ENCODE data around the gene TMEM187. TPM values are rescaled to one million over a fixed set of nuclear protein-coding genes. Genes with fewer than 3 reads are reported as not detected.
A peak's percentile ranks its signal among the peaks of the same experiment; 100 is the strongest.

TMEM187 gene
- total and polyA plus RNA-seq, 12 donors = 4.0 to 29.2 (median 12.9) TPM

DNA sequence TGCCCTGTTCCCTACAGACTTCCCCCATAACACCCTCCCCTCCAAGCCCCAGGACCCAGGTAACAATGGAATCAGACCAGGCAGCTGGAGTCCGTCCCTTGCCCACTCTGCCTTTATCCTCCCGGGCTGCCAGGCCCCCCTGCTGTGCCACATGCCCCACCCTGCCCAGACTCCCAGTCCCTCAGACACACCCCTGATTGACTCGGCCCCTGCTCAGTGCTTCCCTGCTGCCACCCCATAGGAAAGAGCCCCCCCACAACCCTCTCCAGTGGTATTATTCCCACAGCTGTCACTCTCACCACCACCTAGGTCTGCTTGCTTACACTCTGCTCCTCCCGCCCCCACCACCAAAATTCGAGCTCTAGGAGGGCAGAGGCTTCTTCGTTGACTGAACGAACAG, 33.0 kb upstream of the TMEM187 start:
- TF ChIP-seq CTCF (IDR thresholded peaks at IDR 0.05) = no peak
- TF ChIP-seq POLR2A (IDR thresholded peaks at IDR 0.05) = no peak
- intact Hi-C loops (cut with DNase I) = no loop called here

GRCh38 chrX:153941336-153942252, 31.0 kb upstream of the TMEM187 start:
- WGBS, 4 donors = 42 to 79% (median 53%) methylated on average over 8 to 23 of the region's 23 CpGs

More for the DNA sequence above, 33.0 kb upstream of the TMEM187 start:
- Histone ChIP-seq H3K9me3 (replicated peaks in 1 of 3) (no peaks in the 10 kb centered on the region), H3K27ac (no peak overlapping the region), H3K4me1 (replicated peaks in 1 of 2) (peaks cover 0 to 5% of the 10 kb centered on the region in 2 donors), H3K27me3 (no peaks in the 10 kb centered on the region), H3K4me3 (no peak overlapping the region), H3K36me3 (replicated peaks in 1 of 2) (no peaks in the 10 kb centered on the region)
- WGBS, 4 donors = 68 to 85% (median 80%) methylated on average over 2 to 7 of the region's 7 CpGs
- DNase-seq = no peak

GRCh38 chrX:153944140-153944799, 28.3 kb upstream of the TMEM187 start, which contains the start of gene RENBP:
TSS of gene RENBP (minus strand) at chrX:153944643. CDS start at chrX:153944610, 33 bp downstream.
- peaks cover 0 to 9% of the 10 kb centered on the region in 2 donors for H3K36me3 ChIP-seq (replicated peaks in 1 of 2)
- intact Hi-C loops (cut with DNase I) = no loop called here
- H3K4me1 ChIP-seq (replicated peaks in 1 of 2) = peaks cover 0 to 18% of the 10 kb centered on the region in 2 donors
- DNase-seq = peak in 3 of 7 donors; percentile 58 to 66 (median 65)
- peak within 1 kb of the TSS in 1 of 4 donors; percentile 45 for H3K4me3 ChIP-seq
- H3K9me3 ChIP-seq (replicated peaks in 1 of 3) = no peaks in the 10 kb centered on the region
- 26 to 75% (median 36%) methylated on average over 8 to 30 of the region's 31 CpGs for WGBS, 4 donors
- TF ChIP-seq CTCF (IDR thresholded peaks at IDR 0.05) (no peak), POLR2A (IDR thresholded peaks at IDR 0.05) (no peak)
- peak within 1 kb of the TSS in 1 of 5 donors; percentile 65 for H3K27ac ChIP-seq
- no peaks in the 10 kb centered on the region for H3K27me3 ChIP-seq

More at GRCh38 chrX:153941336-153942252, 31.0 kb upstream of the TMEM187 start:
- Histone ChIP-seq H3K4me3 (no peak overlapping the region), H3K4me1 (replicated peaks in 1 of 2) (peaks cover 0 to 5% of the 10 kb centered on the region in 2 donors), H3K27ac (no peak overlapping the region), H3K27me3 (no peaks in the 10 kb centered on the region), H3K36me3 (replicated peaks in 1 of 2) (no peaks in the 10 kb centered on the region), H3K9me3 (replicated peaks in 1 of 3) (no peaks in the 10 kb centered on the region)
- no peak for TF ChIP-seq CTCF (IDR thresholded peaks at IDR 0.05)
- no peak for TF ChIP-seq POLR2A (IDR thresholded peaks at IDR 0.05)
- intact Hi-C loops (cut with DNase I) = no loop called here
- no peak for DNase-seq

DNA sequence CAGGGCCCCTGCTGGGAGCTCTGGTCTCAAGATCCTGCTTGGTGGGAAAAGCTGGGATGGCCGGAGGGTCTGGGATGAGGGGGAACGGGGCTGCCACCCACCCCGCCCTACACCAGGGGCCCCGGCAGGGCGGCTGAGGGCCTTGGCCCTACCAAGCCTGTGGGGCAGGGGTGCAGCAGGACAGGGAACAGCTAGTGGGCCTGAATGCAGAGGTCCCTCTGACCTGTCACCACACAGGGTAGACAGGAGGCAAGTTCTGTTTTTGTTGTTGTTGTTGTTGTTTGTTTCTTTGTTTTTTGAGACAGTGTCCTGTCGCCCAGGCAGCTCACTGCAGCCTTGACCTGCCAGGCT, 27.8 kb upstream of the TMEM187 start:
- Histone ChIP-seq H3K4me3 (peak overlapping the region in 1 of 4 donors; percentile 45), H3K4me1 (replicated peaks in 1 of 2) (peaks cover 0 to 18% of the 10 kb centered on the region in 2 donors), H3K36me3 (replicated peaks in 1 of 2) (peaks cover 0 to 14% of the 10 kb centered on the region in 2 donors), H3K27ac (no peak overlapping the region), H3K9me3 (replicated peaks in 1 of 3) (no peaks in the 10 kb centered on the region), H3K27me3 (no peaks in the 10 kb centered on the region)
- WGBS, 4 donors = 0 to 59% (median 40%) methylated on average over 1 to 6 of the region's 6 CpGs
- intact Hi-C loops (cut with DNase I) = no loop called here
- no peak for DNase-seq
- TF ChIP-seq POLR2A (IDR thresholded peaks at IDR 0.05) = no peak
- no peak for TF ChIP-seq CTCF (IDR thresholded peaks at IDR 0.05)

All from adrenal gland (tissue), 12 donors.